Activated CD4-positive, alpha-beta memory T cell treated with anti-CD3 and anti-CD28 coated beads for 36 hours (primary cell): ENCODE data around the gene DLG5. TPM values are rescaled to one million over a fixed set of nuclear protein-coding genes. Genes with fewer than 3 reads are reported as not detected.

ENCODE experiments used
- CTCF ChIA-PET: fragments of 350-600 bp; sonication (Branson Sonifier 250); formaldehyde crosslinking; loops from one replicate; lab custom pipeline; 2021; ENCODE audit warnings: antibody characterized with exemption, inconsistent platforms; lab: Charles Lee
- POLR2A ChIA-PET: fragments of 350-600 bp; sonication (Branson Sonifier 250); formaldehyde crosslinking; loops from one replicate; lab custom pipeline; 2021; ENCODE audit warnings: antibody characterized with exemption; lab: Charles Lee
- DNase-seq: peaks from one replicate; pipeline ENCODE4 v3.0.0-alpha.2; 2020
- H3K27ac Mint-ChIP-seq: one replicate; pipeline ENCODE4 v1.8.0; 2021; ENCODE audit warnings: mixed read lengths
- H3K27me3 Mint-ChIP-seq: one replicate; pipeline ENCODE4 v1.8.0; 2021; ENCODE audit warnings: mixed read lengths
- H3K36me3 Mint-ChIP-seq: one replicate; pipeline ENCODE4 v1.8.0; 2021; ENCODE audit warnings: mixed read lengths
- H3K4me1 Mint-ChIP-seq: one replicate; pipeline ENCODE4 v1.8.0; 2021; ENCODE audit warnings: low read depth, mixed read lengths
- H3K4me3 Mint-ChIP-seq: one replicate; pipeline ENCODE4 v1.8.0; 2021; ENCODE audit warnings: mild to moderate bottlenecking, mixed read lengths
- H3K9me3 Mint-ChIP-seq: one replicate; pipeline ENCODE4 v1.8.0; 2021; ENCODE audit warnings: mixed read lengths
- intact Hi-C: fragments of 100-400 bp; cut with micrococcal nuclease; formaldehyde crosslinking; loops from one replicate; pipeline ENCODE4 v1.15.1; 2023
- total RNA-seq, 2 experiments: library from RNA; stranded (reverse); gene quantifications; one replicate each; pipeline ENCODE4 v1.2.3, GENCODE V29; 2021

The DLG5 gene
- total RNA-seq, 2 experiments from 2014 or later = 2.6 to 2.9 TPM

GRCh38 chr10:77837248-77837924 lies 89.2 kb downstream of the DLG5 start:
- Mint-ChIP-seq H3K9me3 (no peaks in the 10 kb centered on the region), H3K27me3 (no peaks in the 10 kb centered on the region), H3K4me1 (peaks cover 16% of the 10 kb centered on the region), H3K36me3 (no peaks in the 10 kb centered on the region), H3K4me3 (no peak overlapping the region), H3K27ac (peak overlapping the region; percentile 23)
- intact Hi-C loops = loop anchor here (1.0 kb wide), 3 partner anchors 118 to 466 kb away; no protein-coding TSS in a partner anchor
- ChIA-PET POLR2A (interaction anchor here (1.4 kb wide), 1 partner anchor 9 kb away, joined by 4 read pairs; no protein-coding TSS in a partner anchor), CTCF (interaction anchor here (0.8 to 6.1 kb wide), 9 partner anchors 8 to 123 kb away, joined by 3 to 76 read pairs (median 5); no protein-coding TSS in a partner anchor)
- DNase-seq = peak; percentile 89

DNA sequence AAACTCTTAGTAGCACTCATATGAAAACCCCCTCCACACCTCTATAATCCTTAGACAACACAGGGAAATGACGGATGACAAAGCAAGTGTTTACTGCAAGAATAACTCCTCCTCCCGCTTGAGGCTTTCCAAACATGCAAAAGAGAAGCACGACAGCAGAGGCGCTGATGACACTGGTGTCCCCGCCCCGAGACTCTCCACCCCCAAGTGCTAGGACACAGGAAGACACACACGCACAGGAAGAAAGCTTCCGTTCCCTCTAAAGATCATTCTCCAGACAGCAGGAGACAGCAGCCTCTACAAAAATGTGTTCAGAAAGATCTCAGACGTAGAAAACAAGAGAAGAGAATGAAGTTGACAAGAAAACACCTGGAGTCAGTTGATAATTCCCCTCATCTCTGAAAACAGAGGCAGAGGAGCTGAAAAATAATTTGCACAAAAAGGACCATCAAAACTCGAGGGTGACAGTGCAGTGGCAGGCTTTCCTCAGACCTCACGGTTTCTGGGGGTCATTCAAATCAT lies 90.2 kb downstream of the DLG5 start:
- H3K27me3 Mint-ChIP-seq = no peaks in the 10 kb centered on the region
- DNase-seq = peak; percentile 85
- H3K9me3 Mint-ChIP-seq = no peaks in the 10 kb centered on the region
- intact Hi-C loops = loop anchor here (1.0 kb wide), 2 partner anchors 35 to 193 kb away; partner anchors contain the start of gene POLR3A
- POLR2A ChIA-PET = interaction anchor here (1.4 kb wide), 1 partner anchor 10 kb away, joined by 4 read pairs; no protein-coding TSS in a partner anchor
- peak overlapping the region; percentile 83 for H3K27ac Mint-ChIP-seq
- H3K36me3 Mint-ChIP-seq = no peaks in the 10 kb centered on the region
- peaks cover 22% of the 10 kb centered on the region for H3K4me1 Mint-ChIP-seq
- H3K4me3 Mint-ChIP-seq = peak overlapping the region; percentile 21
- CTCF ChIA-PET = interaction anchor here (1.3 to 6.1 kb wide), 6 partner anchors 9 to 122 kb away, joined by 4 to 76 read pairs (median 15); no protein-coding TSS in a partner anchor

GRCh38 chr10:77835669-77836086 lies 90.9 kb downstream of the DLG5 start:
- CTCF ChIA-PET = interaction anchor here (1.3 to 6.1 kb wide), 5 partner anchors 10 to 122 kb away, joined by 4 to 76 read pairs (median 20); no protein-coding TSS in a partner anchor
- H3K4me3 Mint-ChIP-seq = no peak overlapping the region
- no peaks in the 10 kb centered on the region for H3K27me3 Mint-ChIP-seq
- H3K27ac Mint-ChIP-seq = no peak overlapping the region
- POLR2A ChIA-PET = interaction anchor here (1.4 kb wide), 1 partner anchor 11 kb away, joined by 4 read pairs; no protein-coding TSS in a partner anchor
- no peaks in the 10 kb centered on the region for H3K9me3 Mint-ChIP-seq
- DNase-seq = no peak
- peaks cover 22% of the 10 kb centered on the region for H3K4me1 Mint-ChIP-seq
- no peaks in the 10 kb centered on the region for H3K36me3 Mint-ChIP-seq
- intact Hi-C loops = loop anchor here (1.0 kb wide), 2 partner anchors 34 to 194 kb away; partner anchors contain the start of gene POLR3A

GRCh38 chr10:77834943-77835668 lies 91.4 kb downstream of the DLG5 start:
- ChIA-PET POLR2A (no interaction called here), CTCF (no interaction called here)
- intact Hi-C loops = no loop called here
- H3K27ac Mint-ChIP-seq = peak overlapping the region; percentile 42
- no peak overlapping the region for H3K4me3 Mint-ChIP-seq
- no peaks in the 10 kb centered on the region for H3K36me3 Mint-ChIP-seq
- no peak for DNase-seq
- H3K9me3 Mint-ChIP-seq = no peaks in the 10 kb centered on the region
- peaks cover 22% of the 10 kb centered on the region for H3K4me1 Mint-ChIP-seq
- no peaks in the 10 kb centered on the region for H3K27me3 Mint-ChIP-seq

GRCh38 chr10:77834540-77834939 lies 92.0 kb downstream of the DLG5 start:
- POLR2A ChIA-PET = no interaction called here
- Mint-ChIP-seq H3K27me3 (no peaks in the 10 kb centered on the region), H3K4me3 (no peak overlapping the region), H3K4me1 (peaks cover 22% of the 10 kb centered on the region), H3K27ac (peak overlapping the region; percentile 42), H3K9me3 (no peaks in the 10 kb centered on the region), H3K36me3 (no peaks in the 10 kb centered on the region)
- CTCF ChIA-PET = no interaction called here
- DNase-seq = no peak
- intact Hi-C loops = no loop called here

DNA sequence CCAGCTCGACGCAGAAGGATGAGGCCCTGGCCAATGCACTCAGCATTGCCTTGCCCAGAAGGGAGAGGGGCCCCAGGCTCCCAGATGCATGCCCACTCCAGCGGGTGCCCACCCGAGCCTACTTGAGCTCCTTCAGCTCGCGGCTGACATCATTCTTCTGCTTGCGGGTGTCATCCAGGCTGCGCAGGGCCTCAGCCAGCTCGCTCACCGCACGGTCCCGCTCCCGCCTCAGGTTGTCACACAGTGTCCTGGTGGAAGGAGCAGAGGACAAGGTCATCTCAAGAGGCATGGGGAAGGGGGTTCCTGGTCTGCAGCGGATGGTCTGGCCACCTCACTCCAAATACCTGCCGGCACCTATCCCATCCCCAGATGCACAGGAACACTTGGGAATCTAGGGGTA lies 92.8 kb downstream of the DLG5 start:
- Mint-ChIP-seq H3K9me3 (no peaks in the 10 kb centered on the region), H3K4me3 (no peak overlapping the region), H3K27me3 (no peaks in the 10 kb centered on the region), H3K27ac (no peak overlapping the region), H3K4me1 (peaks cover 22% of the 10 kb centered on the region), H3K36me3 (no peaks in the 10 kb centered on the region)
- intact Hi-C loops = no loop called here
- DNase-seq = no peak
- ChIA-PET POLR2A (no interaction called here), CTCF (interaction anchor here (0.6 kb wide), 1 partner anchor 9 kb away, joined by 3 read pairs; no protein-coding TSS in a partner anchor)

DNA sequence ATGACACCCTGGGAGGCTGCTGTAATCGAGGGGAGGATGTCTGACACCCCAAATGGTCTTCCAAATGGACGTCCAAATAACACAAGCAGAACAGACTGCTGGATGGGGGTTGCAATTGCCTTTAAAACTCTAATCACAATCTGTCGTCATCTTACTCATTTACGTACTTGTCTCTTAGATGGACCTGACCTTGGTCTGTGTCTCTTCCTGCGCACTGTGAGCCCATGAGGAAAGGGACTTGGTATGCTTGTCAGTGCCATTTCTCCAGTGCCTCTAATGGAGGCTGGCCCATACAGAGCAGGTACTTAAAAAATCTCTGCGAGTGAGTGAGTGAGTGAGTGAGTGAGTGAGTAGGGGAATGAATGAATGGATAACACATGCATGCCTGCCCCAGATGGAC lies 93.3 kb downstream of the DLG5 start:
- Mint-ChIP-seq H3K9me3 (no peaks in the 10 kb centered on the region), H3K27ac (no peak overlapping the region), H3K36me3 (no peaks in the 10 kb centered on the region), H3K27me3 (no peaks in the 10 kb centered on the region), H3K4me1 (peaks cover 22% of the 10 kb centered on the region), H3K4me3 (no peak overlapping the region)
- POLR2A ChIA-PET = no interaction called here
- CTCF ChIA-PET = interaction anchor here (0.6 to 1.0 kb wide), 3 partner anchors 9 to 121 kb away, joined by 3 to 4 read pairs (median 3); no protein-coding TSS in a partner anchor
- no peak for DNase-seq
- intact Hi-C loops = no loop called here

DNA sequence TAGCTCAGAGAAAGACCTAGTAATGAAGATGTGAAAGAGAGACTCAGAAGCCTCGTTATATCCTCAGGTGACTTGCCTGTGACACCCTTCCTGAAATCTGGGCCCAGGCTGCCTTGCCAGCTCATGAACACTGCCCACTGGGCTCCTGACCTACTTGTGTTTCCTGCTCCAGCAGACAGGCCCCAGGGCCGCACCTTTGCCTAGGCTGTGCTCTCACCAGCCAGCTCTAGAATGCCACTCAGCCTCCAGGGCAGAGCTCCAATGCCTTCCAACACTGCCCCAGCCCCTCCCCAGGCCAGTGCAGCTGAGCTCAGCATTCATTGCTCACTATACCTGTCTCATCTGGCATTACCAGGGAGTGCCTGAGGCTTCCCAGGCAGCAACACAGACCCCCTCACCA lies 94.3 kb downstream of the DLG5 start:
- peaks cover 22% of the 10 kb centered on the region for H3K4me1 Mint-ChIP-seq
- ChIA-PET CTCF (interaction anchor here (0.7 to 1.5 kb wide), 3 partner anchors 10 to 101 kb away, joined by 4 read pairs; no protein-coding TSS in a partner anchor), POLR2A (no interaction called here)
- no peaks in the 10 kb centered on the region for H3K36me3 Mint-ChIP-seq
- intact Hi-C loops = loop anchor here (1.0 kb wide), 1 partner anchor 31 kb away; no protein-coding TSS in a partner anchor
- H3K27ac Mint-ChIP-seq = no peak overlapping the region
- no peak overlapping the region for H3K4me3 Mint-ChIP-seq
- DNase-seq = peak; percentile 49
- no peaks in the 10 kb centered on the region for H3K9me3 Mint-ChIP-seq
- H3K27me3 Mint-ChIP-seq = no peaks in the 10 kb centered on the region

DNA sequence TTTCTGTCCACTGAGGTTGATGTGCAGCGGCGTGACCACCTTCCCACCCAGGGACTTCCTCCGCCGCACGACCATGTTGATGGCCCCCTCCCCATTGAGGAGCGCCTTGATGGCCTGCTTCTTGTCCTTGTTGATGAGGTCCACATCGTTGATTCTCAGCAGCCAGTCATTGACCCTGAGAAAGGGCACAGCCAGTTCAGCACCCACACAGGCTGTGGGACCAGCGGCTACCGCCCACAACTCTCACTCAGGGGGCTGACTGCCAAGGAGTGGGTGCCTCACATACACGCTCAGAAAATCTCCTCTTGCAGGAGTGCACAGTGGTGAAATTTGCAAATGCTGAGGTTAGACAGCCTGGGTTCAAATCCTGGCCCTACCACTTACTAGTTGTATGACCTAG lies 97.2 kb downstream of the DLG5 start:
- no peak for DNase-seq
- intact Hi-C loops = no loop called here
- Mint-ChIP-seq H3K9me3 (no peaks in the 10 kb centered on the region), H3K4me1 (peaks cover 7% of the 10 kb centered on the region), H3K36me3 (no peaks in the 10 kb centered on the region), H3K4me3 (no peak overlapping the region), H3K27ac (no peak overlapping the region), H3K27me3 (no peaks in the 10 kb centered on the region)
- ChIA-PET CTCF (no interaction called here), POLR2A (no interaction called here)

GRCh38 chr10:77828377-77828776 lies 98.2 kb downstream of the DLG5 start:
- Mint-ChIP-seq H3K4me3 (no peak overlapping the region), H3K9me3 (no peaks in the 10 kb centered on the region), H3K27ac (no peak overlapping the region), H3K27me3 (no peaks in the 10 kb centered on the region), H3K4me1 (peaks cover 7% of the 10 kb centered on the region), H3K36me3 (no peaks in the 10 kb centered on the region)
- ChIA-PET POLR2A (no interaction called here), CTCF (no interaction called here)
- intact Hi-C loops = no loop called here
- DNase-seq = no peak

DNA sequence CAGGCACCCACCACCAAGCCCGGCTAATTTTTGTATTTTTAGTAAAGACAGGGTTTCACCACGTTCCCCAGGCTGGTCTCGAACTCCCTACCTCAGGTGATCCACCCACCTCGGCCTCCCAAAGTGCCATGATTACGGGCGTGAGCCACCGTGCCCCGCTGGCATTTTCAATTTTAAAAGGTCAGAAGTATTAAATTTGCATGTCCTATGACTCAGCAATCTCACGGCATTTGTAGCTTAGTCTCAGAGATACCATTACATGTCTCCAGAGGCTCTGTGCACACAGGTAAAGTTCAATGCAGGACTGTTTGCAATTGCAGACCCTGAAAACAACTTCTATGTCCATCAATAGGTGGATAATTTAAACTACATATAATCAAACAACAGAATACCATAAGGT lies 99.2 kb downstream of the DLG5 start:
- intact Hi-C loops = no loop called here
- Mint-ChIP-seq H3K27me3 (no peaks in the 10 kb centered on the region), H3K9me3 (no peaks in the 10 kb centered on the region), H3K4me3 (no peak overlapping the region), H3K36me3 (no peaks in the 10 kb centered on the region), H3K27ac (no peak overlapping the region), H3K4me1 (peaks cover 6% of the 10 kb centered on the region)
- ChIA-PET POLR2A (no interaction called here), CTCF (no interaction called here)
- no peak for DNase-seq

- no peak for DNase-seq
- ChIA-PET CTCF (no interaction called here), POLR2A (no interaction called here)
- Mint-ChIP-seq H3K9me3 (no peaks in the 10 kb centered on the region), H3K27ac (no peak overlapping the region), H3K4me1 (no peaks in the 10 kb centered on the region), H3K36me3 (no peaks in the 10 kb centered on the region), H3K4me3 (no peak overlapping the region), H3K27me3 (no peaks in the 10 kb centered on the region)
- intact Hi-C loops = no loop called here
Observed at GRCh38 chr10:77825965-77826364, 100.6 kb downstream of the DLG5 start.
